ENCODE results near the gene TH. TPM values are rescaled to one million over a fixed set of nuclear protein-coding genes. Genes with fewer than 3 reads are reported as not detected.
A peak's percentile ranks its signal among the peaks of the same experiment; 100 is the strongest.

Gene TH
- total and polyA plus RNA-seq, 10 donors = 0.13 to 1.0 (median 0.27) TPM; not detected in 6

DNA sequence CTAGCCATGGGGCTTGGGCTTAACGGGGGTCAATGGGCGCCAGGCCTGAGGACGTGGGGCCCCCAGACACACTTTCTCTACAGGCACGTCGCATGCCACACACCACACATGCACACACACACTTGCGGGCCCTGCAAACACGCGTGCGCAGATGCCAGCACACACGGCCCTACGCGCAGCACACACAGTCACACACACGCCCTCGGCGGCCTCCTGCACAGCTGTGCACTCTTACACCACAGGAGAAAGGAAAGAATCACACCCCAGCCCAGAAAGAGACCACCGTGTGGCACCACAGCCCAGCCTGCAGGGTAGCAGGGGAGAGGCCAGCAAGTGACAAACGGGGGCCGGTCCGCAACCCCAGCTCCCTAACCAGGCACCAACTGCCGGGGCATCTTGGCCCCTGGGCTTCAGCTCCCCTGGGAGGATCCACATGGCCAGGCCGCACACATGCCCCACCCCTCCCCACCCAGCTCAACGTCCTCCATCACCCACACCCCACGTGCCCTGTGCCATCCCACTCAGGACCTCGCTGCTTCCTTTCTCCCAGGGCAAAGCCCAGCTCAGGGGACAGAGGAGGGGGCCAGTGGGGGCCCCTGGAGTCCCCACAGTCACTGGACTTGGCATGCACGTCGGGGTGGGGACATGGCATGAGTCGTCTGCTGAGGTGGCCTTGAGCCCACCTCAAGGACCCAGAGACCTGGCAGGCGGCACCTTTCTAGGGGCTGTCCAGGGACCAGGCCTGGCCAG lies 26.3 kb upstream of the TH start:
- Histone ChIP-seq H3K27ac (no peak overlapping the region), H3K4me1 (peaks cover 0 to 16% (median 4%) of the 10 kb centered on the region in 6 donors), H3K4me3 (no peak overlapping the region), H3K9me3 (peaks cover 0 to 6% (median 0%) of the 10 kb centered on the region in 8 donors), H3K36me3 (no peaks in the 10 kb centered on the region), H3K27me3 (replicated peaks in 1 of 7) (peaks cover 0 to 17% (median 7%) of the 10 kb centered on the region in 7 donors)
- intact Hi-C loops (cut with DNase I; ENCODE audit: low total_unique reads) = loop anchor here (2.0 to 5.0 kb wide), 2 partner anchors 104 to 221 kb away; partner anchors contain the start of genes C11orf21 and TSPAN32
- WGBS, 5 donors = 80 to 89% (median 84%) methylated on average over 20 to 28 of the region's 28 CpGs
- DNase-seq = no peak
- TF ChIP-seq POLR2AphosphoS5 (IDR thresholded peaks at IDR 0.05) (no peak), POLR2A (IDR thresholded peaks at IDR 0.05) (no peak)
- TF ChIP-seq, protein P1, sequence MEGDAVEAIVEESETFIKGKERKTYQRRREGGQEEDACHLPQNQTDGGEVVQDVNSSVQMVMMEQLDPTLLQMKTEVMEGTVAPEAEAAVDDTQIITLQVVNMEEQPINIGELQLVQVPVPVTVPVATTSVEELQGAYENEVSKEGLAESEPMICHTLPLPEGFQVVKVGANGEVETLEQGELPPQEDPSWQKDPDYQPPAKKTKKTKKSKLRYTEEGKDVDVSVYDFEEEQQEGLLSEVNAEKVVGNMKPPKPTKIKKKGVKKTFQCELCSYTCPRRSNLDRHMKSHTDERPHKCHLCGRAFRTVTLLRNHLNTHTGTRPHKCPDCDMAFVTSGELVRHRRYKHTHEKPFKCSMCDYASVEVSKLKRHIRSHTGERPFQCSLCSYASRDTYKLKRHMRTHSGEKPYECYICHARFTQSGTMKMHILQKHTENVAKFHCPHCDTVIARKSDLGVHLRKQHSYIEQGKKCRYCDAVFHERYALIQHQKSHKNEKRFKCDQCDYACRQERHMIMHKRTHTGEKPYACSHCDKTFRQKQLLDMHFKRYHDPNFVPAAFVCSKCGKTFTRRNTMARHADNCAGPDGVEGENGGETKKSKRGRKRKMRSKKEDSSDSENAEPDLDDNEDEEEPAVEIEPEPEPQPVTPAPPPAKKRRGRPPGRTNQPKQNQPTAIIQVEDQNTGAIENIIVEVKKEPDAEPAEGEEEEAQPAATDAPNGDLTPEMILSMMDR (IDR thresholded peaks at IDR 0.05 in 8 of 11, conservative IDR thresholded peaks at IDR 0.05 in 3 of 11) = no peak

GRCh38 chr11:2196970-2197770 lies 25.6 kb upstream of the TH start:
- 29 to 36% (median 33%) methylated on average over 19 to 23 of the region's 23 CpGs for WGBS, 5 donors
- Histone ChIP-seq H3K4me3 (no peak overlapping the region), H3K27ac (no peak overlapping the region), H3K4me1 (peaks cover 0 to 16% (median 4%) of the 10 kb centered on the region in 6 donors), H3K9me3 (peaks cover 0 to 6% (median 0%) of the 10 kb centered on the region in 8 donors), H3K36me3 (no peaks in the 10 kb centered on the region), H3K27me3 (replicated peaks in 1 of 7) (peaks cover 0 to 17% (median 7%) of the 10 kb centered on the region in 7 donors)
- intact Hi-C loops (cut with DNase I; ENCODE audit: low total_unique reads) = loop anchor here (2.0 to 5.0 kb wide), 2 partner anchors 105 to 222 kb away; partner anchors contain the start of genes C11orf21 and TSPAN32
- peak; percentile 94 for DNase-seq
- TF ChIP-seq, protein P1 (IDR thresholded peaks at IDR 0.05 in 8 of 11, conservative IDR thresholded peaks at IDR 0.05 in 3 of 11) = peak; percentile 81 to 96 (median 94)
- TF ChIP-seq POLR2A (IDR thresholded peaks at IDR 0.05) = no peak
- TF ChIP-seq POLR2AphosphoS5 (IDR thresholded peaks at IDR 0.05) = peak in 2 of 3 donors; percentile 36 to 53

DNA sequence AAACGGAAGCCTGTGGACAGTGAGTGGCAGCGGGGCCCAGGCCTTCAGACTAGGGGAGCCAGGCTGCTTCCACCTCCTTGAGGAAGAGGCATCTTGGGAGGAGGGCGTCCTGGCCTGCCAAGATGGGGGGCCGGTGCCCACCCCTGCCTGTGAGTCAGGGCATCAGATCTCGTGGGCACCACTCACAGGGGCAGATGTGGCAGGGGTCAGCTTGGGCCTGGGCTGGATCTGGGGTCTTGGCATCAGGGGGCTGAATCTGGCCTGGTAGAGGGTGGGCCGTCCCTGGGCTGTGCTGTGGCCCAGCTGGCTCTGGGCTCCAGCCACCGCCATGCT lies 24.1 kb upstream of the TH start:
- no peak overlapping the region for H3K4me3 ChIP-seq
- peaks cover 0 to 28% (median 12%) of the 10 kb centered on the region in 6 donors for H3K4me1 ChIP-seq
- H3K27ac ChIP-seq = no peak overlapping the region
- H3K36me3 ChIP-seq = no peaks in the 10 kb centered on the region
- H3K9me3 ChIP-seq = peaks cover 0 to 3% (median 0%) of the 10 kb centered on the region in 8 donors
- H3K27me3 ChIP-seq (replicated peaks in 1 of 7) = peaks cover 0 to 24% (median 7%) of the 10 kb centered on the region in 7 donors
- no peak for TF ChIP-seq POLR2A (IDR thresholded peaks at IDR 0.05)
- TF ChIP-seq, protein P1 (IDR thresholded peaks at IDR 0.05 in 8 of 11, conservative IDR thresholded peaks at IDR 0.05 in 3 of 11) = no peak
- no peak for TF ChIP-seq POLR2AphosphoS5 (IDR thresholded peaks at IDR 0.05)
- intact Hi-C loops (cut with DNase I; ENCODE audit: low total_unique reads) = loop anchor here (2.0 to 5.0 kb wide), 2 partner anchors 107 to 223 kb away; partner anchors contain the start of genes C11orf21 and TSPAN32
- 60 to 88% (median 85%) methylated on average over 1 to 7 of the region's 7 CpGs for WGBS, 5 donors
- DNase-seq = no peak

Data from spleen (tissue), 11 donors.